HTR-8/SVneo (cell line): ENCODE results near the gene VAV2.
A peak's percentile ranks its signal among the peaks of the same experiment; 100 is the strongest.

Experiments used
- DNase-seq: peaks from one replicate; pipeline ENCODE4 v3.0.0; 2011; ENCODE audit warnings: low spot score, mixed read lengths; ENCODE audit not compliant: insufficient read length
- FAIRE-seq: peaks from 2 replicates; lab custom pipeline; 2011; peaks lifted over from hg19 to GRCh38; lab: Jason Lieb, UNC

Gene VAV2

DNA sequence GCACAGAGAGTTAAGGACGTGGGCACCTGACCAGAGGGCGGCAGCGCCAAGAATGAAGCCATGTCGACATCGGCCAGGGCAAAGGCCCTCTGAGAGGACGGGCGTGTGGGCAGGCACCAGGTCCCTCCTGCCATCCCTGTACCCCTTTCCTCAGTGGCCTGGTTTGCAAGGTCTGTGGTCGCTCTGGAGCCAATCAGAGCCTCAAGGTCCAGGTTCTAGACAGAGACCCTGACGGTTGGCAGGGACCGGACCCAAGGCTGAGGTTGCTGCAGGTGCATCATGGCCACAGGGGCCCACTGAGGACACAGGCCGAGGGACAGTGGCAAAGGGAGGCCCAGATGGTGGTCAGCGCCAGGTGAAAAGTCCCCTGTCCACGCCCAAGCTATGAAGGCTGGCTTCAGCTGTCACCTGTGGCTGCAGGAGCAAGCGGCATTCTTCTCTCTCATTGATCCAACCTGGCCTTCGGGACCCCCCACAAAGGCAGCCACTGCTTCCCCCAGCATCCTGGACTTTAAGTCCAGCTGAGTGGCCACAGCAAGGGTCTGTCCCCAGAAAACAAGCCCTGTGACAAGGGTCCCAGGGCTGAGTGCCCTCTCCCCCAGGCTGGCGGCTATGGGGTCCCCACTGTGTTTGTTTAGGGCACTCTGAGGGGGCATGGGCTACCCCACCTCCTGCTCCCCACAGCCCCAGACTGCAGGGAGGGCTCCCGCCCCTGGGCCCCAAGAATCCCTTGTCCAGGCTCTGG is 48.9 kb downstream of the VAV2 start:
- FAIRE-seq (no peak), DNase-seq (no peak)

- FAIRE-seq: no peak
- no peak for DNase-seq
Measured at GRCh38 chr9:133942206-133942975, 49.7 kb downstream of the VAV2 start.

DNA sequence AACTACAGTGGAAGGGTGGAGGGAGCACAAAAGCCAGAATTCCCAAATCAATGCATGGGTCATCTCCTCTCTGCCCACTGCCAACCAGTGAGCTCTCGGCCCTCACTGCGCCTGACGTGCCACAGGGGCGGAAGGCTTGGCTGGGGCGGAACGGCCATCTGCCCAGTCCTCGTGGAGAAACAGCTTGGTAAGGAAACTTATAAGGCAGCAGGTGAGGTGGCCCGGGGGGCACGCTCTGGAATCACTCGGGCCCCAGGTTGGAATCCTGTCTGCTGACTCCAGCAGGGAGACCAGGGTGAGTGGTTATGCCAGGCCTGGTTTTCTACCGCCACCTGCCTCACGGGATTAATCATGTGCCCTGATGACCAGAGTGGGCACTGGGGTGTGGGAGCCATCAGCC is 52.3 kb downstream of the VAV2 start:
- DNase-seq: no peak
- FAIRE-seq: no peak

GRCh38 chr9:133939171-133939785 is 52.8 kb downstream of the VAV2 start:
- DNase-seq: no peak
- no peak for FAIRE-seq

- no peak for FAIRE-seq
Measured at GRCh38 chr9:133938753-133939152, 53.4 kb downstream of the VAV2 start.

GRCh38 chr9:133938086-133938485 is 54.0 kb downstream of the VAV2 start:
- DNase-seq (no peak), FAIRE-seq (no peak)

More at GRCh38 chr9:133938753-133939152, 53.4 kb downstream of the VAV2 start:
- no peak for DNase-seq

GRCh38 chr9:133937120-133937519 is 55.0 kb downstream of the VAV2 start:
- DNase-seq: no peak
- FAIRE-seq: no peak

- no peak for FAIRE-seq
- DNase-seq: no peak
Measured at GRCh38 chr9:133935328-133936005, 56.7 kb downstream of the VAV2 start.

DNA sequence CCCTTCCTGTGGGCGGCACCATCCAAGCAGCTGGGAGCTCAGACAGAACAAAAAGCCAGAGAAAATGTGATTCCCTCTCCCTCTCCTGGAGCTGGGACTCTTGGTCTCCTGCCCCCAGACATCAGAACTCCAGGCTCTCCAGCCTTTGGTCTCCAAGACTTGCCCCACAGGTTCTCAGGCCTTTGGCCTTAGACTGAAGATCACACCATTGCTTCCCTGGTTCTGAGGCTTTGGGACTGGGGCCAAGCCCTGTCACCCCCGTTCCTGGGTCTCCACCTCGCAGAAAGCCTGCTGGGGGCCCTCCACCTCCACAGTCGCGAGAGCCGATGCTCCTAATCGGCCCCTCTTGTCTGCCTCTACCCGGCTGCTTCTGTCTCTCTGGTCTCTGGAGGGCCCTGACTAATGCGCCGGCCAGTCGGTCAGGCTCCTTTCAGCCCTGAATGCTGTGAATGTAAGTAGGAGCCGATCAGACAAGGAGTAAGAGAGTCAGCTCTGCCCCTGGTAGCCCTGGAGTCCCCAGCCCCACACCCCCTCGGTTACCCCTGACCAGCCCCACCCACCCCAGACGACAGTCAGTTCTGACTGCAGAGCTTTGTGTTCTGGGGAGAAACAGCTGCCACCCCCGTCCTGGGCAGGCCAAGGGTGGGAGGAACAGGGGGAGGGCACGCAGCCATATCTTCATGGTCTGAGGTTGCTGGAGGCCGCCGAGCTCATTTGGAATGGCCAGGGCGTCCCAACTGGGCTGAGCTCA is 57.5 kb downstream of the VAV2 start:
- DNase-seq: no peak
- no peak for FAIRE-seq

DNA sequence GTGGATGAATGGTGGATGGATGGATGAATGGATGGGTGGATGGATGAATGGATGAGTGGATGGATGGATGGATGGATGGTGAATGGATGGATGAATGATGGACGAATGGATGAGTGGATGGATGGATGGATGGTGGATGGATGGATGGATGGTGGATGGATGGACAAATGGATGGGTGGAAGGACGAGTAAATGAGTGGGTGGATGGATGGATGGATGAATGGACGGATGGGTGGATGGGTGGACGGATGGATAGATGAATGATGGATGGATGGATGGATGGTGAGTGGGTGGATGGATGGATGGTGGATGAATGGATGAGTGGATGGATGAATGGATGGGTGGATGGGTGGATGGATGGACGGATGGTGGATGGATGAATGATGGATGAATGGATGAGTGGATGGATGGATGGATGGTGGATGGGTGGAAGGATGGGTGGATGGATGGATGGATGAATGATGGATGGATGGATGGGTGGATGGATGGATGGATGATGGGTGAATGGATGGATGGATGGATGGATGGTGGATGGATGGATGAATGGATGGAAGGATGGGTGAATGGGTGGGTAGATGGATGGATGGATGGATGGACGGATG is 58.6 kb downstream of the VAV2 start:
- FAIRE-seq (peak; percentile 62), DNase-seq (no peak)

GRCh38 chr9:133932633-133933032 is 59.5 kb downstream of the VAV2 start:
- no peak for FAIRE-seq
- no peak for DNase-seq

- no peak for DNase-seq
- no peak for FAIRE-seq
Measured at GRCh38 chr9:133932181-133932580, 59.9 kb downstream of the VAV2 start.

DNA sequence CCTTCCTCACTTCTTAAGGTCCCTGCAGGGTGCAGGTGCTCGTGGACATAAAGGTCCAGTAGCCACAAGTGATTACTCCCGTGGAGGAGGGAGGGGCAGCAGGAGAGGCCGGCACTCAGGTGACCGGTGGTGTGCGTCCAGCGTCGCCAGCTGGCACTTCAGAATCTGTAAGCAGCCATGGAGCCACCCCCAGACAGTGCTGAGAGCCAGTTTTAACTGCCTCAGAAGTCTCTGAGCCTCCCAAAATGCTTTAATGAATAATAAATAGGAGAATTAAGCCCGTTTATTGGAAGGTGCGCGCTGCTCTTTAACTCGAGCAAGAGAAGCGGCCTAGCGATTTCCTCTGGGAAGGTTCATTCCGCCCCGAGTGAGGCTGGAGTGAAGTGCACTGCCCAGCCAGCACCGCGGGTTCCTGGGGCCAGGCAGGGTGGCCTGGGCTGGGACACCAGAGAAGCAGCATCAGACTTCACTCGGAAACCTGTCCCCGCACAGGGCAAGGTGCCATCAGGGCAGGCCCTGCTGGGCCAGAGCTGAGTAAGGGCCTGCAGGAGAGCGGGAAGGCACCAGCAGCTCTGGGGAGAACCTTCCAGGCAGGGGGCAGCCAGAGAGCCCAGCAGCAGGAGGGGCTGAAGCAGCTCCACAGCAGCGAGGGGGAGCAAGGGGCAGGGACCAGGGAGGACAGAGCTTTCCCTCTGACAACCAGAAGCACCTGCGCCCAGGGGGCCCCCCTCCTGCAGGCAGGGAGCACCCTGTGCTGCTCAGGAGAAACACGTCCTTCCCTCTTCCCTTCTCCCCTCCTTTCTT is 61.2 kb downstream of the VAV2 start:
- FAIRE-seq (no peak), DNase-seq (no peak)

DNA sequence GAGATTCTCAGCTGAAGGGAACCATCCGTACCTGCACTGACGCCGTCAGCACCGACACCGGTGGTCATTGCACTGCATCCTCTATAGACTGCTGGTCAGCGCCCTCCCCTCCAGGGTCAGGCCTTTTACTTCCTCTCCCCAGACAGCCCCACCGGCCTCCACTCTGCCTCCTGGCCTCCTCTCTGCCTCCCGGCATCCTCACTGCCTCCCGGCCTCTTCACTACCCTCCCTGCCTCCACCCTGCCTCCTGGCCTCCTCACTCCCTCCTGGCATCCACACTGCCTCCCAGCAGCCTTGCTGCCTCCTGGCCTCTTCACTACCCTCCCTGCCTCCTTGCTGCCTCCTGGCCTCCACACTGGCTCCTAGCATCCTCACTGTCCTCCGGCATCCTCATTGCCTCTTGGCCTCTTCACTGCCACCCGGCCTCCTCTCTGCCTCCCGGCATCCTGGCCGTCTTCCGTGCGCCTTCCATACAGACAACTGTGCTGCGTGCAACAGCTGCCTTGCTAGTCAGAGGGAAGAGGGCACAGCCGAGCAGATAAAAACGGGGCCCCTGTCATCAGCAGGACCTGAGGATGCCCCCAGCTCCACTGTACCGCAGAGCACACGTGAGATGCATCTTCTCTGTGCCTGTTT is 62.0 kb downstream of the VAV2 start:
- no peak for FAIRE-seq
- no peak for DNase-seq

DNA sequence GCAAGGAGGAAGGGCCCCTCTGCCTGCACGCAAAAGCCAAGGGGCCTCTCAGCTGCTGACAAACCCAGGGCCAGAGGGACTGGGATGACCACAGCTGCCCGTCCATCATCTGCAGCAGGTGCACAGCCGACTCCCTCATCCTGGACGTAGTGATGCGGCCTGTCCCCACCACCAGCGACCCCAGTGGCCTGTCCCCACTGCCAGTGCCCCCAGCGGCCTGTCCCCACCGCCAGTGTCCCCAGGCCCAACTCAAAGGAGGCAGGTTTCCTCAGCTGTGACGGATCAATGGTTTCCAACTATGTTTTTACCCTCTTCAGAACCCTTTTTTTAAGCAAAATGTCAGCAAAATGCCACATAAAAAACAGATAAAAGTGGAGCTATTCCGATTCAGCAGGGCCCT is 62.5 kb downstream of the VAV2 start:
- no peak for DNase-seq
- FAIRE-seq: no peak

DNA sequence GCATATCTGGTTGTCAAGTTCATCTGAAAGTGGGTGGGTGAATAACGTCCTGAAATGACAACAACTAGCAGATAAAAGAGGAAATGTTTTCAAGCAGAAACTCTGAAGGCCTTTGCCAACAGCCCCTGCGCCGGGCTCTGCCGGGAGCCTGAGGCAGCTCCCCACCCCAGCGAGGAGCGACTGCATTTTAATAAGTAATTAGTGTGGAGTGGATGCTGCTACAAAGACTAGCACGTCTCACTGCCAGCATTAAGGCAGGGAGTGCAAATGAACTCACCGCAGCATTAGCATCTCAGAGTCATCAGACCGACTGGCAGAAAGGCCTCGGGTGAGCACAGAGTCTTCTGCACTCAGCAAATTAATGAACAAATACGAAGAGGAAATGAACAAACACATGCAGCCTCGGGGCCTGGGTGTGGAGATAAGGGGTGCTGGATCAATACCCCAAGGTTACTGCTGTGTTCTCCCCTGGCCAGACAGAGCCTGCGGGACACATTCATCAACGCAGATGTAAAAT is 63.8 kb downstream of the VAV2 start:
- no peak for FAIRE-seq
- DNase-seq: no peak

- DNase-seq (no peak), FAIRE-seq (no peak)
Measured at GRCh38 chr9:133927041-133927440, 65.1 kb downstream of the VAV2 start.

DNA sequence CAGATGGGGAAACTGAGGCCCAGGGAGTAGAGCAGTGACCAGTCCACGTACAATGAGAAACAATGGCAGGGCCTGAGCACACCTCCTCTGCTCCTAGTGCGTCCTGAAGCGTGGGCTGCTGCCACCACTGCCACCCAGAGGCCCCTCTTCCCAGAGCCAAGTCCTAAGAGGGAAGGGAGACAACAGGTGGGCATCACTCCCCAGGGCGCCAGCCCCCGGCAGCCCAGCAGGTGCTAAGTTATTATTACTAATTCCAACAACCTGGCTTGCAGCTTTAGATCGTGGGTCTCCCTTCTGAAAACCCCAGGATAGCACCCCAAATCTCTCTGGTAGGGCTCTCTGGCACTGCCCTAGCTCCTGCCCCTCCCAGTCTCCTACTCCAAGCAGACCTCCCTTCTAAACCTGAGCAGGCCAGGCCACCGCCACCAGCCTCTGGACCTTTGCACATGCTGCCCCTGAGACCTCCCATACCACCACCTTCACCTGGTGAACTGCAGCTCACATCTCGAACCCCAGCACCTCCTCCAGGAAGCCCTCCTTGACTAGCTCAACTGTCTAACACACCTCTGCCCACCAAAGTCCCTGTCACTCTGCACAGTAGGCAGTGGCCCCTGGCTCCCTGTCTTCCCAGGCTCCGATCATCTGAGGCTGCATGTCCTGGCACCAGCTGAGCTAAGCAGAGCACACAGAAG is 65.8 kb downstream of the VAV2 start:
- FAIRE-seq: no peak
- no peak for DNase-seq
